ENCODE data around the gene DLGAP1. TPM values are rescaled to one million over a fixed set of nuclear protein-coding genes. Genes with fewer than 3 reads are reported as not detected.

Gene DLGAP1
- total RNA-seq, 1 donor from 2014 or later: 18.5 TPM

- Histone ChIP-seq H4K20me1 (ENCODE audit: low read depth) (no peaks in the 10 kb centered on the region), H3K4me2 (no peak overlapping the region), H3K27me3 (no peaks in the 10 kb centered on the region), H3K4me3 (no peak overlapping the region), H3F3A (ENCODE audit: low read depth) (no peaks in the 10 kb centered on the region), H3K79me2 (ENCODE audit: low read depth) (no peaks in the 10 kb centered on the region), H3K9me3 (ENCODE audit: low read depth) (no peaks in the 10 kb centered on the region), H2AFZ (replicated peaks) (no peak overlapping the region), H3K27ac (no peak overlapping the region), H3K4me1 (no peaks in the 10 kb centered on the region), H3K36me3 (no peaks in the 10 kb centered on the region), H3K9ac (no peak overlapping the region)
- DNase-seq (ENCODE audit: low spot score): no peak
- Mint-ChIP-seq H3K9me3 (peaks cover 2% of the 10 kb centered on the region), H3K4me1 (no peaks in the 10 kb centered on the region), H3K27me3 (ENCODE audit: insufficient read depth, low read depth) (peaks cover 4% of the 10 kb centered on the region), H3K36me3 (no peaks in the 10 kb centered on the region), H3K27ac (no peak overlapping the region), H3K4me3 (no peak overlapping the region)
- no peak for TF ChIP-seq EZH2 (IDR thresholded peaks at IDR 0.05)
- TF ChIP-seq EZH2phosphoT487 (IDR thresholded peaks at IDR 0.05): no peak
- TF ChIP-seq, protein P1, sequence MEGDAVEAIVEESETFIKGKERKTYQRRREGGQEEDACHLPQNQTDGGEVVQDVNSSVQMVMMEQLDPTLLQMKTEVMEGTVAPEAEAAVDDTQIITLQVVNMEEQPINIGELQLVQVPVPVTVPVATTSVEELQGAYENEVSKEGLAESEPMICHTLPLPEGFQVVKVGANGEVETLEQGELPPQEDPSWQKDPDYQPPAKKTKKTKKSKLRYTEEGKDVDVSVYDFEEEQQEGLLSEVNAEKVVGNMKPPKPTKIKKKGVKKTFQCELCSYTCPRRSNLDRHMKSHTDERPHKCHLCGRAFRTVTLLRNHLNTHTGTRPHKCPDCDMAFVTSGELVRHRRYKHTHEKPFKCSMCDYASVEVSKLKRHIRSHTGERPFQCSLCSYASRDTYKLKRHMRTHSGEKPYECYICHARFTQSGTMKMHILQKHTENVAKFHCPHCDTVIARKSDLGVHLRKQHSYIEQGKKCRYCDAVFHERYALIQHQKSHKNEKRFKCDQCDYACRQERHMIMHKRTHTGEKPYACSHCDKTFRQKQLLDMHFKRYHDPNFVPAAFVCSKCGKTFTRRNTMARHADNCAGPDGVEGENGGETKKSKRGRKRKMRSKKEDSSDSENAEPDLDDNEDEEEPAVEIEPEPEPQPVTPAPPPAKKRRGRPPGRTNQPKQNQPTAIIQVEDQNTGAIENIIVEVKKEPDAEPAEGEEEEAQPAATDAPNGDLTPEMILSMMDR (IDR thresholded peaks at IDR 0.05): no peak
These were observed 543.7 kb downstream of the DLGAP1 start for GRCh38 chr18:3911413-3911812.

- Mint-ChIP-seq H3K4me3 (no peak overlapping the region), H3K36me3 (no peaks in the 10 kb centered on the region), H3K4me1 (no peaks in the 10 kb centered on the region), H3K9me3 (peaks cover 2% of the 10 kb centered on the region), H3K27me3 (ENCODE audit: insufficient read depth, low read depth) (peaks cover 4% of the 10 kb centered on the region), H3K27ac (no peak overlapping the region)
- Histone ChIP-seq H3K27ac (no peak overlapping the region), H3F3A (ENCODE audit: low read depth) (no peaks in the 10 kb centered on the region), H2AFZ (replicated peaks) (no peak overlapping the region), H4K20me1 (ENCODE audit: low read depth) (no peaks in the 10 kb centered on the region), H3K9ac (no peak overlapping the region), H3K4me3 (no peak overlapping the region), H3K9me3 (ENCODE audit: low read depth) (no peaks in the 10 kb centered on the region), H3K79me2 (ENCODE audit: low read depth) (no peaks in the 10 kb centered on the region), H3K36me3 (no peaks in the 10 kb centered on the region), H3K4me1 (no peaks in the 10 kb centered on the region), H3K4me2 (no peak overlapping the region), H3K27me3 (no peaks in the 10 kb centered on the region)
- TF ChIP-seq, protein P1 (IDR thresholded peaks at IDR 0.05): no peak
- TF ChIP-seq EZH2 (IDR thresholded peaks at IDR 0.05): no peak
- no peak for TF ChIP-seq EZH2phosphoT487 (IDR thresholded peaks at IDR 0.05)
- DNase-seq (ENCODE audit: low spot score): no peak
These were observed 544.6 kb downstream of the DLGAP1 start for GRCh38 chr18:3910512-3910911.

DNA sequence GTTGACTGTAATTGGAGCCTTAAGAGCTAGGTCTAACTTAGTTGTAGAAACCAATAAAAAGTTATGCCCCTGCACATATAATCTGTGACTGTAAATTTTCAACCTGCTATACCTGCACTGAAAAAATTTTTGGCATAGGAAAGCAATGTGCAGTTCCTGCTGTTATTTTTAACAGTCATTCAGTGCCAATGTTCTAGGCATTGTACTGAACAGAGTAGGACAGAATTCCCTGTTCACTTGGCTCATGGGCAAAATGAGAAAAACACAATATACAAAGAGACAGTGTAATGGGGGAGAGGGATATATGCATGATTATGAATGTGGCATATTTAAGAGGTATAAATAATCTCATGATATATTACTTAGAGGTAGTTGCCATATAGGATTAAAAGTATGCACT, 547.2 kb downstream of the DLGAP1 start:
- Histone ChIP-seq H3K9ac (no peak overlapping the region), H3K4me2 (no peak overlapping the region), H3K4me3 (no peak overlapping the region), H3K79me2 (ENCODE audit: low read depth) (no peaks in the 10 kb centered on the region), H2AFZ (replicated peaks) (no peak overlapping the region), H3K36me3 (no peaks in the 10 kb centered on the region), H3K27me3 (no peaks in the 10 kb centered on the region), H3K4me1 (peaks cover 5% of the 10 kb centered on the region), H3K27ac (no peak overlapping the region), H4K20me1 (ENCODE audit: low read depth) (no peaks in the 10 kb centered on the region), H3F3A (ENCODE audit: low read depth) (no peaks in the 10 kb centered on the region), H3K9me3 (ENCODE audit: low read depth) (no peaks in the 10 kb centered on the region)
- H3K4me1 Mint-ChIP-seq: peaks cover 2% of the 10 kb centered on the region
- H3K4me3 Mint-ChIP-seq: no peak overlapping the region
- peaks cover 2% of the 10 kb centered on the region for H3K9me3 Mint-ChIP-seq
- no peaks in the 10 kb centered on the region for H3K36me3 Mint-ChIP-seq
- H3K27ac Mint-ChIP-seq: no peak overlapping the region
- DNase-seq (ENCODE audit: low spot score): no peak
- peaks cover 3% of the 10 kb centered on the region for H3K27me3 Mint-ChIP-seq (ENCODE audit: insufficient read depth, low read depth)
- TF ChIP-seq EZH2phosphoT487 (IDR thresholded peaks at IDR 0.05): no peak
- TF ChIP-seq, protein P1 (IDR thresholded peaks at IDR 0.05): no peak
- no peak for TF ChIP-seq EZH2 (IDR thresholded peaks at IDR 0.05)
